ENCODE results near the gene HNMT. TPM values are rescaled to one million over a fixed set of nuclear protein-coding genes. Genes with fewer than 3 reads are reported as not detected.
"Not testable (repeated sequence)": the region's sequence is repeated elsewhere in the genome, so short reads cannot be mapped to it uniquely, and the experiment has no call there.

HNMT gene
- total RNA-seq, 1 donor: 161 TPM

GRCh38 chr2:137996158-137996557 is 31.9 kb downstream of the HNMT start:
- not testable (repeated sequence) for H3K4me3 ChIP-seq (ENCODE audit: low read depth, low read length); DNase-seq (ENCODE audit: low read depth)

- DNase-seq (ENCODE audit: low read depth): no peak
- no peak overlapping the region for H3K4me3 ChIP-seq (ENCODE audit: low read depth, low read length)
- TF ChIP-seq, protein P1, sequence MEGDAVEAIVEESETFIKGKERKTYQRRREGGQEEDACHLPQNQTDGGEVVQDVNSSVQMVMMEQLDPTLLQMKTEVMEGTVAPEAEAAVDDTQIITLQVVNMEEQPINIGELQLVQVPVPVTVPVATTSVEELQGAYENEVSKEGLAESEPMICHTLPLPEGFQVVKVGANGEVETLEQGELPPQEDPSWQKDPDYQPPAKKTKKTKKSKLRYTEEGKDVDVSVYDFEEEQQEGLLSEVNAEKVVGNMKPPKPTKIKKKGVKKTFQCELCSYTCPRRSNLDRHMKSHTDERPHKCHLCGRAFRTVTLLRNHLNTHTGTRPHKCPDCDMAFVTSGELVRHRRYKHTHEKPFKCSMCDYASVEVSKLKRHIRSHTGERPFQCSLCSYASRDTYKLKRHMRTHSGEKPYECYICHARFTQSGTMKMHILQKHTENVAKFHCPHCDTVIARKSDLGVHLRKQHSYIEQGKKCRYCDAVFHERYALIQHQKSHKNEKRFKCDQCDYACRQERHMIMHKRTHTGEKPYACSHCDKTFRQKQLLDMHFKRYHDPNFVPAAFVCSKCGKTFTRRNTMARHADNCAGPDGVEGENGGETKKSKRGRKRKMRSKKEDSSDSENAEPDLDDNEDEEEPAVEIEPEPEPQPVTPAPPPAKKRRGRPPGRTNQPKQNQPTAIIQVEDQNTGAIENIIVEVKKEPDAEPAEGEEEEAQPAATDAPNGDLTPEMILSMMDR (IDR thresholded peaks at IDR 0.05; ENCODE audit: insufficient read depth, low read depth, low read length): no peak
Measured at GRCh38 chr2:137997733-137998132, 33.5 kb downstream of the HNMT start.

GRCh38 chr2:137998503-137998902 is 34.2 kb downstream of the HNMT start:
- DNase-seq (ENCODE audit: low read depth): no peak
- TF ChIP-seq, protein P1 (IDR thresholded peaks at IDR 0.05; ENCODE audit: insufficient read depth, low read depth, low read length): no peak
- no peak overlapping the region for H3K4me3 ChIP-seq (ENCODE audit: low read depth, low read length)

DNA sequence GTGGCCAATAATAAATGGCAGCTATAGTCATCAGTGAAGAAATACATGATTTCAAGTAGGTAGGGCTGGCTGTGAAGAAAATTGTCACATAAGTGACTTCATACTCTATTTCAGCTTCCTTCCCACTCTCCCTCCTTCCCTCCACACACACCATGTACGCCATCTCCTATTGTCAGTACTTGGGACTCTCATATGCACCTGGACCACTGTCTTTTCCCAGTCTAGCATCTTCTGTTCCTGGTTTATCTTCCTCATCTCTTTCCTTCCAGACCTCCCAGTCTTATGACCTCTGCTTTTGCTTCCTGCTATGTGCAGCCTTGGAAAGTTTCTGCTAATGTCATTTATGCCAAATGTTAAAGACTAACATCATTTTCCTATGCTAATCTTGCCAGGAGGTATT is 35.0 kb downstream of the HNMT start:
- no peak overlapping the region for H3K4me3 ChIP-seq (ENCODE audit: low read depth, low read length)
- no peak for DNase-seq (ENCODE audit: low read depth)
- TF ChIP-seq, protein P1 (IDR thresholded peaks at IDR 0.05; ENCODE audit: insufficient read depth, low read depth, low read length): no peak

- TF ChIP-seq, protein P1 (IDR thresholded peaks at IDR 0.05; ENCODE audit: insufficient read depth, low read depth, low read length): no peak
- no peak for DNase-seq (ENCODE audit: low read depth)
- H3K4me3 ChIP-seq (ENCODE audit: low read depth, low read length): no peak overlapping the region
Measured at GRCh38 chr2:138000009-138000408, 35.7 kb downstream of the HNMT start.

DNA sequence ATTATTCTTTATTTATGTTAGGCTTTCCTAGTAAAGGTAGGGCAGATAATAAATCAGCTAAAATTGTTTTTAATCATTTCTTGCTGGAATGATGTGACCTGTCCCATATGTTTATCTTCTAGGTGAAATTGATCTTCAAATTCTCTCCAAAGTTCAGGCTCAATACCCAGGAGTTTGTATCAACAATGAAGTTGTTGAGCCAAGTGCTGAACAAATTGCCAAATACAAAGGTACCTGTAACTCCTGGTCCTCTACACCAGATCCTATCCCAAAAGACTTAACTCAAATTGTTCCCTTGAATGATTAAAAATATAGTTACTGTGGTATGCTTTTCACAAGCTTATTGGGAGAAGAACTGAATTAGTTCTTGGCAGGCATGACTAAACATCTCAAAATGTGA is 36.5 kb downstream of the HNMT start:
- no peak overlapping the region for H3K4me3 ChIP-seq (ENCODE audit: low read depth, low read length)
- no peak for DNase-seq (ENCODE audit: low read depth)

GRCh38 chr2:138003411-138003810 is 39.1 kb downstream of the HNMT start:
- TF ChIP-seq, protein P1 (IDR thresholded peaks at IDR 0.05; ENCODE audit: insufficient read depth, low read depth, low read length): no peak
- no peak overlapping the region for H3K4me3 ChIP-seq (ENCODE audit: low read depth, low read length)
- DNase-seq (ENCODE audit: low read depth): no peak

More for the DNA sequence above, 36.5 kb downstream of the HNMT start:
- TF ChIP-seq, protein P1 (IDR thresholded peaks at IDR 0.05; ENCODE audit: insufficient read depth, low read depth, low read length): no peak

Data from fibroblast of villous mesenchyme (primary cell).